HG02763 (cell line): ENCODE data around the gene CHEK2.
"Not testable (repeated sequence)": the region's sequence is repeated elsewhere in the genome, so short reads cannot be mapped to it uniquely, and the experiment has no call there.

Experiments
- ATAC-seq: cut with Tn5 transposase; IDR thresholded peaks from one replicate; pipeline ENCODE4 v1.9.1; 2021; ENCODE audit warnings: mild to moderate bottlenecking, moderate library complexity; ENCODE audit not compliant: unreplicated experiment

Gene CHEK2

DNA sequence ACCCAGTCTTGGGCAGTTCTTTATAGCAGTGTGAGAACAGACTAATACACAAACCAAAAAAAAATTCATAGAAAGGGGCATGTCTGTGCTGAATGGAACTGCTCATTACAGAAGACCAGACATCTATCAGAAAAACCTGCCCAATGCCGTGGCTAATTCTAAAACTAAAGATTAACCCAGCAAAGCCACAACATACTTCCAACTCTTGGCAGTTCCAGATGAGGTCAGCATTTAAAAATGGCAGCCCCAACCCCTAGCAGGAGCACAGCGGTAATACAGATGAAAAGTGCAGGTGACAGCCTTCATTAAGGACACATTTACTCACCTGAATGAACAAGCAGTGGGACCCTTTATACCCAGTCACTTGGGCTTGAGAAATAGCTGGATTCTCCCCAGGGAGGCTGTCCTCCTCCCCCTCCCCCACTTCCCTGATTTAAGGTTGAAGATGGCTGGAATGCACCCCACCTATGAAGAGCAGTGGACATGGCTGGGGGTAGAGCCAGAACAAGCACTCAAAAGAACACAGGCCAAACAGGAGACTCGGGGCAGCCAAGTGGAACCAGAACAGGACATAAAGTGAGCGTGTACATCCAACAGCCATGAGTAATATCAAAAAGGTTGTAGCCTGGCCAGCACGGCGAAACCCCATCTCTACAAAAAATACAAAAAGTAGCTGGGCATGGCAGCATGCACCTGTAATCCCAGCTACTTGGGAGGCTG, 48.4 kb downstream of the CHEK2 start:
- ATAC-seq = not testable (repeated sequence)

DNA sequence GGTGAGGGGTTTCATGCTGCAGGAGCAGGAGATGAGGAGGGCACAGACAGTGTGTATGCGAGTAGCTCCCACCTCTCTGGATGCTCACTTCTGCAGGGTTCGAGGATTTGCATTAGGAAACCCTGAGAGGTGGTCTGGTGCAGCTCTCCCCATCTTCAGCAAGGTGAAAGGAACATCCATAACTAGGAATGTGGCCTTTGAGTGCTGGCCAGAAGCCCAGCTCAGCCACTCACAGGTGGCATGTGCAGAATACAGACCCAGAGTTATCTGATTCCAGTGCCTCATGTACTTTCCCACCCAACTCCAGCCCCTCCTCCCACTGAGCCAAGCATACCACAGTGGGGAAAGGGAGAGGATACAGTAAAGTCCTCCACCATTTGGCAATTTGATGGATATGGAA, 51.8 kb downstream of the CHEK2 start:
- ATAC-seq = not testable (repeated sequence)

DNA sequence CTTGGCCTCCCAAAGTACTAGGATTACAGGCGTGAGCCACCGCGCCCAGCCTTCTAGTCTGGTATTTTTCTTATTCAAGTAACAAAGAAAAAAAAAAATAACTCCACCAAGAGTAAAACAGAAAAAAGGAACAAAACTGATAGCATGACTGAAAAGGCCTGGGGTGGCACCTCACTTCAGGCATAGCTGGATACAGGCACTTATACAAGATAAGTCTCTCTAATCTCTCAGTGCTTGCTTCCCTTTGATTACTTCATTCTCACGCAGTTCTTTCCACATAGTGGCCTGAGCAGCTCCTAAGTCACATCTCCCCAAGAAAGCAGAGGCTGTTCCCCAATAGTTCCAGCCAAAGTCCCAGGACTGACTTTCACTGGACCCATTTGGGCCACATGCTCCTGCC, 58.7 kb downstream of the CHEK2 start:
- not testable (repeated sequence) for ATAC-seq

DNA sequence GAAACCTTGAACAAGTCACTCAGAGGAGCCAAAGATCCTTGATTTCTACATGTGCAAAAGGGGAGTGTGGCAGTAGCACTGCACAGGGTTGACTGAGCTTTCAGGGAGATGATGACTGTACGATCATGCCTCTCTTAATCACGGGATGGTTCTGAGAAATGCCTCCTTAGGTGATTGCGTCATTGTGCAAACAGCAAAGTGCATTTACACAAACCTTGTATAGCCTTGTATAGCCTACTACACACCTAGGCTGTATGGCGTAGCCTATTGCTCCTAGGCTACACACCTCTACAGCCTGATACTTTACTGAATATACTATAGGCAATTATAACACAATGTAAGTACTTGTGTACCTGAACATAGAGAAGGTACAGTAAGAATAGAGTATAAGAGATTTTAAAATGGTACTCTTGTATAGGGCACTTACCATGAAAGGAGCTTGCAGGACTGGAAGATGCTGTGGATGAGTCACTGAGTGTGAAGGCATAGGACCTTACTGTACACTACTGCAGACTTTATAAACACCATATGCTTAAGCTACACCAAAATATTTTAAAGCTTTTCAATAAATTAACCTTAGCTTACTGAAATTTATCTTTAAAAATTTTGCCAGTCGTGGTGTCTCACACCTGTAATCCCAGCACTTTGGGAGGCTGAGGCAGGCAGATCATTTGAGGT, 60.7 kb downstream of the CHEK2 start:
- not testable (repeated sequence) for ATAC-seq

DNA sequence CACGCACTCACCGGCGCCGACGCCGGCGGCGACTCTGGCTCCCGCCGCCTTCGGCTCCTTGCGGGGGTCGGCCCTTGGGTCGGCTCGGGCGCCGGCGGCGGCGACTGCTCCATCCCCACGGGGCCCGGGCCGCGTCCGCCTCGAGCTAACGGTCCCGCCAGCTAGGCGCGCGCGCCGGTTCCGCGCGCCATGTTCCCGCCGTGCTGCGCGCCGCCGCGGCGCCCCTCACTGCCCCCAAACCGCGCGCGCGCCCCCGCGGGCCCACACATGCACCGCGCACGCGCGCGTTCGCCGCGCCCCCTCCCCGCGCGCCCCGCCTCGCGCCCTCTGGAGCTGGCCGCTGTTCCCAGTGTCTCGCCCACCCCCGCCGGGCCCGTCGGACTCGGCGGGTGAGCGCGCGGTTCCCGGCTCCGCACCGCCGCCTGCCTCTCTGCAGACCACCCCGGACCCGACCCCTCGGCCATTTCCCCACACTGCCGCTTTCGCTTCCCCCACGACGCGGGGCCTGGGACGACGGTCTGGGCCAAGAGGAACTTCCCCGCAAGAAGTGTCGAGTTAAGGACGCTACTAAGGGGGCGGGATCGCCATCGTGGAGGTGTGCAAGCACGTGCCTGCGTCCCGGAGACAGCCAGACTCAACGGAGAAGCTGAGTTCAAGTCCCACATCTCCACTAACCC, 61.9 kb downstream of the CHEK2 start, which contains the start of gene TTC28:
Gene TTC28 (minus strand): TSS at position 230 of the 677 bp plus-strand sequence. CDS start 117 bp downstream, at position 113.
- ATAC-seq = not testable (repeated sequence)

DNA sequence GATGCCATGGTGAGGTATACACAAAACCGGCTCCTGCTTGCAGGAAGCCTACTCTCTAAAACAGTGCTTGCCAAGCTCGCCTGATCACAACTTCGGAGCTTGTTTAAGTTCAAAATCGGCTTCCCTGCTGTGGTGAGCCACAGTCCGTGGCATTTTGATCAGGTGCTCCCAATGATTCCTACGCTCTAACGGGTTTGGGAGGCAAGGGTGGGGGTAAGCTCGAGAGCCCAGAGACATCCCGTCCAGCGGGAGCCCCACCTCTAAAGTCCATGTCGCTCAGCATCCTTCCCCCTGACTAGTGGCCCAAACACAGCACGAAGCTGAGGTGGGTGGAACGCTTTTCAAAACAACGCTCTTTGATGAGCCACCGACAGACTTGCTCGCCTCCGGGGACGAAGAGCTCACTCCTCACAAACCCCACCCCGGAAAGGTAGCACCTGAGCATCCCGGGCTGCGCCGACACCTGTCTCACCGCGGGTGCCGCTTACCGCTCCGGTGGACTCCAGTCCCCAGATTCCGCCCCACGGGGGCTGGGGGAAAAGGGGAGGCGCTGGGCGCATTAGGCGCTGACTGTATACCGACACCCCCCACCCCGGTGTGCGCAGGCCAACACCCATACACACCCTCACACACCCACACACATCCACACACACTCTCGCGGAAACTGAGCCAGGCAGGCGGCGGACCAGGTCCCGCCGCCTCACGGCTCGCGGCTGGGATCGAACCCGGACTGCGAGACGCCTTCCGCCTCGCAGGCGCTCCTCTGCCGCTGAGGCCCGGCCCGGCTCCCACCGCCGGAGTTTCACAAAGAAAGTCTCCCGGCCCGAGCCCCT, 62.6 kb downstream of the CHEK2 start:
- ATAC-seq = not testable (repeated sequence)

DNA sequence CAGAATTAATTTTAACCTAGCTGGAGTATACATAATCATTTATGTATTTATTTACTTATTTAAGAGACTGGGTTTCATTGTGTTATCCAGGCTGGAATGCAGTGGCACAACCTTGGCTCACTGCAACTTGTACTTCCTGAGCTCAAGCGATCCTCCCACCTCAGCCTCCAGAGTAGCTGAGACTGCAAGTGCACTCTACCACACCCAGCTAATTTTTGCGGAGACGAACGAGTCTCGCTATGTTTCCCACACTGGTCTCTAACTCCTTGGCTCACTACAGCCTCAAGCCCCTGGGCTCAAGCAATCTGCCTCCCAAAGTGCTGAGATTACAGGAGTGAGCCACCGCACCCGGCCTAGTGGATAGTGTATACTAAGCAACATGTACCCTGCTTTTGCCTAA, 63.5 kb downstream of the CHEK2 start:
- ATAC-seq = not testable (repeated sequence)

DNA sequence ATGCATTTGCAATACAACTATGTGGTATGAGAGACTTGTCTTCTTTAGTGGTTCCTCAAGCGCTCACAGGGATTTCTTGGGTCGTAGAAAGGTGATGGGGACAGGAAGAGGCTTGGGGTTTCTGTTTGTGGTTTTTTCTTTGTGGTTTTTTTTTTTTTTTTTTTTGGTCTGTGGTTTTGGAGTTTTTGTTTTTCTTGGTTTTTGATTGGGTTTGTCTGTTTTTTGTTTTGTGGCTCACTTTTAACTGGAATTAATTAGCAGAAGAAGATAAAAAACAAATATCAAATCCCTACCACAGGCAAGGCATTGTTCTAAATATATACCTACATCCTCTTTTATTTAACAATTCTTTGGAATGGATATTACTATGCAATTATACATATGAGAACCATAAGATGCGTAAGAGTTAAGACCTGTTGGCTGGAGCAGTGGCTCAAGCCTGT, 67.5 kb downstream of the CHEK2 start:
- no peak for ATAC-seq

DNA sequence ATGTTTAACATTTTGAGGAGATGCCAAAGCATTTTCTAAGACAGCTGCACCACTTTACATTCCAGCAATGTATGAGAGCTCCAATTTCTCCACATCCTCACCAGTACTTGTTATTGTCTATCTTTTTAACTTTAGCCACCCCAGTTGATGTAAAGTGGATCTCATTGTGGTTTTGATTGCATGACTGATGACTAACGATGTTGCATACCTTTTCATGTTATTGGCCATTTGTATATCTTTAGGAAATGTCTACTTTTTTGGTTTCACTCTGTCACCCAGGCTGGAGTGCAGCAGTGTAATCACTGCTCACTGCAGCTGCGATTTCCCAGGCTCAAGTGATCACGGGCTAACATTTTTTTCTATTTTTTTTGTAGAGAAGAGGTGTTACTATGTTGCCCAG, 70.9 kb downstream of the CHEK2 start:
- ATAC-seq = no peak

DNA sequence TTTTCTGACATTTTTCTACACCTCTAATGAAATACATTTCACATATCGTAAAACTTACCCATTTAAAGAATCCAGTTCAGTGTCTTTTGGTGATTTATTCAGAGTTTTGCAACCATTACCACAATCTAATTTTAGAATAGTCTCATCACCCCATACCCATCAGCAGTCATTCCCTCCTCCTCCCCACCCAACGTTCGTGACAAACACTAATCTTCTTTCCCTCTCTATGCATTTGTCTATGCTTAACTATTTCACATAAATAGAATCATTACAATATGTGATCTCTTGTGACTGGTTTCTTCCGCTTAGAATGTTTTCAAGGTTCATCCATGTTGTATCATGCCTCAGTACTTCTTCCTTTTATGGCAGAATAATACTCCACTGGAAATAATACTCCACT, 71.5 kb downstream of the CHEK2 start:
- ATAC-seq = no peak

DNA sequence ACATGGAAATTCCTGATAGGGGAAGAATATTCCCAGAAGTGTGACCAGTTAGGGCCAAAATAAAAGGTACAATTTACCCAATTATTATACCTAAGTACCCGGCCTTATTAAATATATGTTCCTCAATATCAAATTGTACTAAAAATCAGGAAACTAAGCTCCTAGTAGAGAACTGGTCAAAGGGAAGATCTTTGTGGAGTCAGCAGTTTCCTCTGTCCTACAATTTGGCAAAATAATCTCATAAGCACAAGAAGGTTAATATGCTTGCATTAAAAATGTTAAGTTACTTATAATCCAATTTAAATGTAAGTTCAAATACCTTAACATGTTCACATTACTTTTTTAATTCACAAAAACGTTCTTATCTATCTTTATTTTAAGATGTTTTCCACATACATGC, 72.2 kb downstream of the CHEK2 start:
- no peak for ATAC-seq

DNA sequence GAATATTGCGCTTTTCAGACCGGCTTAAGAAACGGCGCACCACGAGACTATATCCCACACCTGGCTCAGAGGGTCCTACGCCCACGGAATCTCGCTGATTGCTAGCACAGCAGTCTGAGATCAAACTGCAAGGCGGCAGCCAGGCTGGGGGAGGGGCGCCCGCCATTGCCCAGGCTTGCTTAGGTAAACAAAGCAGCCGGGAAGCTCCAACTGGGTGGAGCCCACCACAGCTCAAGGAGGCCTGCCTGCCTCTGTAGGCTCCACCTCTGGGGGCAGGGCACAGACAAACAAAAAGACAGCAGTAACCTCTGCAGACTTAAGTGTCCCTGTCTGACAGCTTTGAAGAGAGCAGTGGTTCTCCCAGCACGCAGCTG, 78.1 kb downstream of the CHEK2 start:
- not testable (repeated sequence) for ATAC-seq

DNA sequence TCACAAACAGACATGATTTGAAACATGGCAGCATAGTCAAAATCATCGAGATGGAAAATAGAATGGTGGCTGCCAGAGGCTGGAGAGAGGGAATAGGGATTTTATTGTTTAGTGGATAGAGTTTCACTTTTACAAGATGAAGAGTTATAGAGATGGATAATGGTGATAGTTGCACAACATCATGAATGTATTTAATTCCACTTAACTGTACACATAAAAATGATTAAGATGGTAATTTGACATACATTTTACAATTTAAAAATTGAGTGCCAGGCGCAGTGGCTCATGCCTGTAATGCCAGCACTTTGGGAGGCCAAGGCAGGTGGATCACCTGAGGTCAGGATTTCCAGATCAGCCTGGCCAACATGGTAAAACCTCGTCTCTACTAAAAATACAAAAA, 83.2 kb downstream of the CHEK2 start:
- no peak for ATAC-seq

DNA sequence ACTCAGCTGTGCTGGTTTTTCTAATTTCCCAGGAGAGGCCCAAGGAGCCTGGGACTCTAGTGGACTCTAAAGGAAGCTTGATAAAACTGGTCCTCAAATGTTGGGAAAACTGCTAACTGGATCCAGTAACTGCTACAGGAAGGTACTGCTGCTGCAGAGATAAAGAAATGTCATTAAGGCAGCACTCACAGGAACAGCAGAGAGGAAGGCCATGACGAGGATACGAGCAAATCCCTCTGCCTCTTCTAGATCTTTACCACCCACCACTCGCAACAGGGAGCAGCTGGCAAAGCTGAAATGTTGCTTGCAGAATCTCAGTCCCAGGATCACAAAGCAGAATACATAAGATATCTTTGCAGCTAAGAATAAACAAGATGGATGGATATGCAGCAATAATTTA, 85.4 kb downstream of the CHEK2 start:
- ATAC-seq = no peak

DNA sequence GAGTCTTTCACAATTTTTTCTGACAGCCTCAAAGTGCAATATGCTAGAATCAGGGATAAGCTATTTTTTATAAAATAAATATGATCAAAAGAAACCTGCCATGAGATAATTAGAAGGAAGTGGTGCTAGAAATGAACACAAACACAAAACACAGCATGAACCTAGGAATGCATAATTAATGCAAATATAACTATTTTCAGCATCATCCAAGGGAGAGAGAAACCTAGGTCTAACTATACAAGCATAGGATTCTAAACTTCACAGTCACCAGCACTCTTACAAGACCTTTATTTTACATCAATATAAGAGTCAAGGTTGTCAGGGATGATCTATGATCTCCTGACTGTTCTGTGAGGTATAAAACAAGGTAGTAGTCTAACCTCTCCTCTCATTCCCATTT, 91.2 kb downstream of the CHEK2 start:
- ATAC-seq = no peak

DNA sequence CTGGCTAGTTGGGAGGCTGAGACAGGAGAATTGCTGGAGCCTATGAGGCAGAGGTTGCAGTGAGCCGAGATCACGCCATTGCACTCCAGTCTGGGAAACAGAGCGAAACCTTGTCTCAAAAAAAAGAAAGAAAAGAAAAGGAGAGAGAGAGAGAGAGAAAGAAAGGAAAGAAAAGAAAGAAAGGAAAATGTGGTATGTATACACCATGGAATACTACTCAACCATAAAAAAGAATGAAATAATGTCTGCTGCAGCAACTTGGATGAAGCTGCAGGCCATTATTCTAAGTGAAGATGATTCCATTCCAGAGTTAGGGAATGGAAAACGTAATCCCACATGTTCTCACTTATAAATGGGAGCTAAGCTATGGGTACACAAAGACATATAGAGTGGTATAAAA, 92.8 kb downstream of the CHEK2 start:
- no peak for ATAC-seq

DNA sequence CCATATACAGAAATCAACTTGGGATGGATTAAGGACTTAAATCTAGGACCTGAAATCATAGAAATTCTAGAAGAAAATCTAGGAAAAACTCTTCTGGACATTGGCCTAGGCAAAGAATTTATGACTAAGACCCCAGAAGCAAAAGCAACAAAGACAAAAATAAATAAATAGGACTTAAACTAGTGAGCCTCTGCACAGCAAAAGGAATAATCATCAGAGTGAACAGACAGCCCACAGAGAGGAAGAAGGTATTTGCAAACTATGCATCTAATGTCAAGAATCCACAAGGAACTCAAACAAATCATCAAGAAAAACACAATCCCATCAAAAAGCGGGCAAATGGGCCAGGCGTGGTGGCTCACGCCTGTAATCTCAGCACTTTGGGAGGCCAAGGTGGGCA, 94.4 kb downstream of the CHEK2 start:
- no peak for ATAC-seq

DNA sequence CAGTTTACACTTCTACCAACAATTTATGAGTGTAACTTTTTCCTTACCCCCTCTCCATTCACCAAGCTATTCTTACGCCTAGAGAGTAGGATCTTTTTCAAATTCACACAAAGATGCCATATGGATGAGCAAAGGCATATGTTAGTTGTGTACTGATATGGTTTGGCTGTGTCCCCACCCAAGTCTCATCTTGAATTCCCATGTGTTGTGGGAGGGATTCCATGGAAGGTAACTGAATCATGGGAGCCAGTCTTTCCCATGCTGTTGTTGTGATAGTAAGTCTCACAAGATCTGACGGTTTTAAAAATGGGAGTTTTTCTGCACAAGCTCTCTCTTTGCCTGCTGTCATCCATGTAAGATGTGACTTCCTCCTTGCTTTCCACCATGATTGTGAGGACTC, 102.3 kb downstream of the CHEK2 start:
- no peak for ATAC-seq
